SK-N-SH (cell line): ENCODE data around the gene PATE1. TPM values are rescaled to one million over a fixed set of nuclear protein-coding genes. Genes with fewer than 3 reads are reported as not detected.
A peak's percentile ranks its signal among the peaks of the same experiment; 100 is the strongest.

Experiments used
- CTCF ChIA-PET: fragments of 300-600, 350-600 bp; formaldehyde crosslinking; extraction: SDS; loops from one replicate; lab custom pipeline; 2021; lab: Yijun Ruan, JAX
- POLR2A ChIA-PET: fragments of 350-600 bp; sonication (Branson Sonifier 250); formaldehyde crosslinking; extraction: SDS; loops from one replicate; lab custom pipeline; 2020; ENCODE audit warnings: antibody characterized with exemption, inconsistent platforms; lab: Yijun Ruan, JAX
- DNase-seq: peaks from one replicate; pipeline ENCODE4 v3.0.0; 2012
- H2AFZ ChIP-seq: fragments of 200-600 bp; sonication (generic); 2 replicates; pipeline ENCODE4 v1.8.1; 2016; ENCODE audit warnings: antibody characterized with exemption, mild to moderate bottlenecking, low read depth
- H3F3A ChIP-seq: fragments of 200-600 bp; sonication (generic); replicated peaks from 2 replicates; pipeline ENCODE3; 2016; ENCODE audit warnings: antibody characterized with exemption, mild to moderate bottlenecking; ENCODE audit not compliant: insufficient read depth
- H3K27ac ChIP-seq, 2 experiments: fragments of 200-500 bp in 1 of 2; fragments of 200-600 bp in 1 of 2; sonication (Bioruptor generic) in 1 of 2; sonication (generic), shearing (Covaris generic) in 1 of 2; 2 replicates each; pipeline versions ENCODE4 v1.5.1 to v1.6.1; 2014 to 2016; ENCODE audit warnings: low read depth in 2 of 2, inconsistent platforms in 1 of 2, low read length in 1 of 2, mild to moderate bottlenecking in 1 of 2, mixed read lengths in 1 of 2
- H3K27me3 ChIP-seq: fragments of 200-600 bp; sonication (generic), shearing (Covaris generic); 2 replicates; pipeline ENCODE4 v1.6.1; 2016; ENCODE audit warnings: mixed run types; ENCODE audit not compliant: insufficient read depth
- H3K36me3 ChIP-seq, 2 experiments: fragments of 200-500 bp in 1 of 2; fragments of 200-600 bp in 1 of 2; sonication (Bioruptor generic) in 1 of 2; sonication (generic) in 1 of 2; replicated peaks in 1 of 2; 2 replicates each; pipeline versions ENCODE3 to v1.5.1; 2014 to 2016; ENCODE audit warnings: low read length in 1 of 2, mild to moderate bottlenecking in 1 of 2; ENCODE audit not compliant: insufficient read depth in 2 of 2, control insufficient read depth in 1 of 2
- H3K4me1 ChIP-seq, 2 experiments: fragments of 200-500 bp in 1 of 2; fragments of 200-600 bp in 1 of 2; sonication (Bioruptor generic) in 1 of 2; sonication (generic), shearing (Covaris generic) in 1 of 2; 2 replicates each; pipeline versions ENCODE4 v1.5.1 to v1.6.1; 2014 to 2016; ENCODE audit warnings: low read depth in 1 of 2, low read length in 1 of 2, mixed run types in 1 of 2; ENCODE audit not compliant: insufficient read depth in 2 of 2, control insufficient read depth in 1 of 2
- H3K4me2 ChIP-seq: fragments of 200-600 bp; sonication (generic), shearing (Covaris generic); 2 replicates; pipeline ENCODE4 v1.6.1; 2017; ENCODE audit warnings: mixed run types
- H3K4me3 ChIP-seq, 2 experiments: fragments of 200-500 bp in 1 of 2; fragments of 200-600 bp in 1 of 2; sonication (Bioruptor generic) in 1 of 2; sonication (generic), shearing (Covaris generic) in 1 of 2; 2 replicates each; pipeline versions ENCODE4 v1.5.1 to v1.8.1; 2014 to 2016; ENCODE audit warnings: low read depth in 2 of 2, inconsistent platforms in 1 of 2, low read length in 1 of 2, mild to moderate bottlenecking in 1 of 2, mixed read lengths in 1 of 2, moderate library complexity in 1 of 2
- H3K79me2 ChIP-seq: fragments of 200-600 bp; sonication (generic); 2 replicates; pipeline ENCODE4 v1.8.1; 2017; ENCODE audit warnings: mild to moderate bottlenecking; ENCODE audit not compliant: insufficient read depth
- H3K9ac ChIP-seq: fragments of 200-600 bp; sonication (generic); 2 replicates; pipeline ENCODE4 v1.6.1; 2017; ENCODE audit warnings: mixed run types
- H3K9me2 ChIP-seq: fragments of 200-600 bp; sonication (generic); 2 replicates; pipeline ENCODE4 v1.6.1; 2017; ENCODE audit warnings: mixed run types
- H3K9me3 ChIP-seq: fragments of 200-600 bp; sonication (generic); 2 replicates; pipeline ENCODE4 v1.6.1; 2017; ENCODE audit warnings: mixed run types, mild to moderate bottlenecking, moderate library complexity
- H4K20me1 ChIP-seq: fragments of 200-600 bp; sonication (generic); 2 replicates; pipeline ENCODE4 v1.6.1; 2017; ENCODE audit warnings: mild to moderate bottlenecking, mixed run types; ENCODE audit not compliant: insufficient read depth
- CHD2 ChIP-seq: fragments of 150-350 bp; IDR thresholded peaks from 2 replicates; pipeline ENCODE4 v1.6.1; 2018; ENCODE audit warnings: low read length; ENCODE audit not compliant: partially characterized antibody
- ELF1 ChIP-seq: IDR thresholded peaks from 2 replicates; pipeline ENCODE4 v1.4.0; 2012
- EZH2phosphoT487 ChIP-seq: fragments of 200-600 bp; sonication (generic); IDR thresholded peaks from 2 replicates; pipeline ENCODE4 v1.6.1; 2017; ENCODE audit warnings: low read depth, mixed run types, mild to moderate bottlenecking, antibody characterized with exemption, moderate library complexity, borderline replicate concordance
- FOXJ3 ChIP-seq: sonication (generic); formaldehyde crosslinking; IDR thresholded peaks from 2 replicates; pipeline ENCODE4 v1.5.1; 2020; ENCODE audit warnings: mild to moderate bottlenecking, missing genetic modification reagents
- JUND ChIP-seq: IDR thresholded peaks from 2 replicates; pipeline ENCODE4 v1.4.0; 2012
- MEF2A ChIP-seq: IDR thresholded peaks from 2 replicates; pipeline ENCODE4 v1.4.0; 2012; ENCODE audit warnings: low read depth, borderline replicate concordance
- MXI1 ChIP-seq: IDR thresholded peaks from 2 replicates; pipeline ENCODE4 v1.6.1; 2012; ENCODE audit warnings: mild to moderate bottlenecking, low read depth, low read length, improper control_type of control experiment
- NRF1 ChIP-seq: IDR thresholded peaks from 2 replicates; pipeline ENCODE4 v1.6.1; 2012; ENCODE audit warnings: low read depth, mild to moderate bottlenecking, low read length
- POLR2AphosphoS5 ChIP-seq: IDR thresholded peaks from 2 replicates; pipeline ENCODE4 v1.6.1; 2012; ENCODE audit warnings: low read depth, low read length
- RAD21 ChIP-seq: IDR thresholded peaks from 2 replicates; pipeline ENCODE4 v1.6.1; 2012; ENCODE audit warnings: mild to moderate bottlenecking, low read length
- RFX5 ChIP-seq: IDR thresholded peaks from 2 replicates; pipeline ENCODE4 v1.6.1; 2012; ENCODE audit warnings: mild to moderate bottlenecking, improper control_type of control experiment, low read length
- RXRA ChIP-seq: IDR thresholded peaks from 2 replicates; pipeline ENCODE4 v1.4.0; 2012; ENCODE audit warnings: low read depth, mild to moderate bottlenecking, borderline replicate concordance
- SIN3A ChIP-seq: IDR thresholded peaks from 2 replicates; pipeline ENCODE4 v1.6.1; 2012; ENCODE audit warnings: low read depth, mild to moderate bottlenecking, low read length, moderate library complexity, borderline replicate concordance
- TCF12 ChIP-seq: IDR thresholded peaks from 2 replicates; pipeline ENCODE4 v1.4.0; 2012
- YY1 ChIP-seq: IDR thresholded peaks from 2 replicates; pipeline ENCODE4 v1.4.0; 2012; ENCODE audit warnings: low read depth, mild to moderate bottlenecking
- WGBS: methylation state at CpG from one replicate; pipeline ENCODE4 v1.1.6; 2017; ENCODE audit warnings: low lambda C conversion rate; 5-methylcytosine and 5-hydroxymethylcytosine counted together
- polyA plus RNA-seq, 3 experiments: library from polyadenylated mRNA; depleted of rRNA; stranded (reverse); fragments of >200 nt; gene quantifications; 2 replicates each; pipeline ENCODE4 v1.2.3, GENCODE V29; 2012
- TF ChIP-seq, protein P1 (sequence below): IDR thresholded peaks from 2 replicates; pipeline ENCODE4 v1.4.0; 2012; ENCODE audit warnings: low read depth, borderline replicate concordance
- TF ChIP-seq, protein P2 (sequence below): IDR thresholded peaks from 2 replicates; pipeline ENCODE4 v1.6.1; 2012; ENCODE audit warnings: mild to moderate bottlenecking, low read depth, low read length, moderate library complexity
- TF ChIP-seq, protein P3 (sequence below): fragments of 150-350 bp; IDR thresholded peaks from 2 replicates; pipeline ENCODE4 v1.6.1; 2017; ENCODE audit warnings: antibody characterized with exemption, low read length, low read depth, borderline replicate concordance
- TF ChIP-seq, protein P4 (sequence below): fragments of 200-600 bp; sonication (generic); IDR thresholded peaks from 2 replicates; pipeline ENCODE4 v1.6.1; 2017; ENCODE audit warnings: antibody characterized with exemption, mild to moderate bottlenecking, moderate library complexity
- TF ChIP-seq, protein P5 (sequence below): IDR thresholded peaks from 2 replicates; pipeline ENCODE4; 2012
- TF ChIP-seq, protein P6 (sequence below): fragments of 150-350 bp; IDR thresholded peaks from 2 replicates; pipeline ENCODE4 v1.6.1; 2016; ENCODE audit warnings: mild to moderate bottlenecking, low read depth, low read length
- TF ChIP-seq, protein P7 (sequence below): IDR thresholded peaks from 2 replicates; pipeline ENCODE4 v1.4.0; 2012; ENCODE audit warnings: low read depth, borderline replicate concordance

Gene PATE1
- polyA plus RNA-seq, 1 of the 3 experiments (the other 2 are of a cell fraction) = not detected

DNA sequence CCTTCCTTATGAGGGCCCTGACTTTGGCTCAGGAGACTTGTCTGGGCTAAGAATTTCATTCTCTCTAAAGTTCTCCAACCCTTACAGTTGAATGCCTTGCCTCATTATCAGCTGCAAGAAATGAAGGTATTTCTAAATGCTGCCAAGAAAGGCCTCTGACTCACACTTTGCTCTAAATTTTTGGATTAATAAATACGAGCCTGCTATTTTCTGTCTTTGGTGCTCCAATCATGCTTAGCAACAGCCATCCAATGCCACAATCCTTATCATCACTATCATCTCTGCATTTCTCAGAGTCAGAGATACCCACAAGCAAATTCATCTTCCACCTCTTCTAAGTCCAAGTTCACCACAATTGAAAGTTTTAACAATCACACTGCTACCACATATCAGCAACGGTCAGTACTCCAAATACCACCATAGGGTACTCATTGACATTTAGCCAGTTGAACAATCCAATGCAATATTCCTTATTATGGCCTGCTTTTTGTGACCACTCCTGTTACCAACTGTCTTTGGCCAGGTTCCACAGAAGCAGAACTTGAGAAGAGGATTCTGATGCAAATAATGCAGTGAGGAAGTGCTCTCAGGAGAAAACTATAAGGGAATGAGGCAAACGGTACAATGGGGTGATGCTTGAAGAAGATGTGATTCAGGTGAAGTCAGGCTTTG, 26.9 kb downstream of the PATE1 start:
- Histone ChIP-seq H3K36me3 (no peaks in the 10 kb centered on the region), H3K79me2 (no peaks in the 10 kb centered on the region), H3F3A (peaks cover 22% of the 10 kb centered on the region), H3K4me2 (peak overlapping the region; percentile 52), H3K9me3 (no peaks in the 10 kb centered on the region), H4K20me1 (no peaks in the 10 kb centered on the region), H3K9me2 (no peaks in the 10 kb centered on the region), H3K9ac (peak overlapping the region; percentile 29; the same call in 1 of the 2 replicates), H3K27ac (peak overlapping the region in 1 of 2 experiments; percentile 68; a peak in 3 of 4 replicates), H3K27me3 (no peaks in the 10 kb centered on the region), H3K4me3 (no peak overlapping the region), H3K4me1 (peaks cover 0 to 29% of the 10 kb centered on the region in 2 experiments; a peak in 2 of 4 replicates), H2AFZ (peak overlapping the region; percentile 18; the same call in 1 of the 2 replicates)
- 0% methylated on average over 3 of the region's 3 CpGs for WGBS
- ChIA-PET POLR2A (no interaction called here), CTCF (no interaction called here)
- DNase-seq = no peak
- no peak for TF ChIP-seq MEF2A
- TF ChIP-seq ELF1 = no peak
- TF ChIP-seq, protein P1, sequence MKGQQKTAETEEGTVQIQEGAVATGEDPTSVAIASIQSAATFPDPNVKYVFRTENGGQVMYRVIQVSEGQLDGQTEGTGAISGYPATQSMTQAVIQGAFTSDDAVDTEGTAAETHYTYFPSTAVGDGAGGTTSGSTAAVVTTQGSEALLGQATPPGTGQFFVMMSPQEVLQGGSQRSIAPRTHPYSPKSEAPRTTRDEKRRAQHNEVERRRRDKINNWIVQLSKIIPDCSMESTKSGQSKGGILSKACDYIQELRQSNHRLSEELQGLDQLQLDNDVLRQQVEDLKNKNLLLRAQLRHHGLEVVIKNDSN = no peak
- TF ChIP-seq POLR2AphosphoS5 = peak; percentile 33; the same call in 1 of the 2 replicates
- no peak for TF ChIP-seq RXRA
- TF ChIP-seq CHD2 = no peak
- no peak for TF ChIP-seq EZH2phosphoT487
- peak; percentile 59 for TF ChIP-seq JUND
- TF ChIP-seq TCF12 = peak; percentile 62
- TF ChIP-seq NRF1 = no peak
- TF ChIP-seq, protein P2, sequence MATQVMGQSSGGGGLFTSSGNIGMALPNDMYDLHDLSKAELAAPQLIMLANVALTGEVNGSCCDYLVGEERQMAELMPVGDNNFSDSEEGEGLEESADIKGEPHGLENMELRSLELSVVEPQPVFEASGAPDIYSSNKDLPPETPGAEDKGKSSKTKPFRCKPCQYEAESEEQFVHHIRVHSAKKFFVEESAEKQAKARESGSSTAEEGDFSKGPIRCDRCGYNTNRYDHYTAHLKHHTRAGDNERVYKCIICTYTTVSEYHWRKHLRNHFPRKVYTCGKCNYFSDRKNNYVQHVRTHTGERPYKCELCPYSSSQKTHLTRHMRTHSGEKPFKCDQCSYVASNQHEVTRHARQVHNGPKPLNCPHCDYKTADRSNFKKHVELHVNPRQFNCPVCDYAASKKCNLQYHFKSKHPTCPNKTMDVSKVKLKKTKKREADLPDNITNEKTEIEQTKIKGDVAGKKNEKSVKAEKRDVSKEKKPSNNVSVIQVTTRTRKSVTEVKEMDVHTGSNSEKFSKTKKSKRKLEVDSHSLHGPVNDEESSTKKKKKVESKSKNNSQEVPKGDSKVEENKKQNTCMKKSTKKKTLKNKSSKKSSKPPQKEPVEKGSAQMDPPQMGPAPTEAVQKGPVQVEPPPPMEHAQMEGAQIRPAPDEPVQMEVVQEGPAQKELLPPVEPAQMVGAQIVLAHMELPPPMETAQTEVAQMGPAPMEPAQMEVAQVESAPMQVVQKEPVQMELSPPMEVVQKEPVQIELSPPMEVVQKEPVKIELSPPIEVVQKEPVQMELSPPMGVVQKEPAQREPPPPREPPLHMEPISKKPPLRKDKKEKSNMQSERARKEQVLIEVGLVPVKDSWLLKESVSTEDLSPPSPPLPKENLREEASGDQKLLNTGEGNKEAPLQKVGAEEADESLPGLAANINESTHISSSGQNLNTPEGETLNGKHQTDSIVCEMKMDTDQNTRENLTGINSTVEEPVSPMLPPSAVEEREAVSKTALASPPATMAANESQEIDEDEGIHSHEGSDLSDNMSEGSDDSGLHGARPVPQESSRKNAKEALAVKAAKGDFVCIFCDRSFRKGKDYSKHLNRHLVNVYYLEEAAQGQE = no peak
- TF ChIP-seq, protein P3, sequence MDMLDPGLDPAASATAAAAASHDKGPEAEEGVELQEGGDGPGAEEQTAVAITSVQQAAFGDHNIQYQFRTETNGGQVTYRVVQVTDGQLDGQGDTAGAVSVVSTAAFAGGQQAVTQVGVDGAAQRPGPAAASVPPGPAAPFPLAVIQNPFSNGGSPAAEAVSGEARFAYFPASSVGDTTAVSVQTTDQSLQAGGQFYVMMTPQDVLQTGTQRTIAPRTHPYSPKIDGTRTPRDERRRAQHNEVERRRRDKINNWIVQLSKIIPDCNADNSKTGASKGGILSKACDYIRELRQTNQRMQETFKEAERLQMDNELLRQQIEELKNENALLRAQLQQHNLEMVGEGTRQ = no peak
- TF ChIP-seq RAD21 = no peak
- TF ChIP-seq, protein P4, sequence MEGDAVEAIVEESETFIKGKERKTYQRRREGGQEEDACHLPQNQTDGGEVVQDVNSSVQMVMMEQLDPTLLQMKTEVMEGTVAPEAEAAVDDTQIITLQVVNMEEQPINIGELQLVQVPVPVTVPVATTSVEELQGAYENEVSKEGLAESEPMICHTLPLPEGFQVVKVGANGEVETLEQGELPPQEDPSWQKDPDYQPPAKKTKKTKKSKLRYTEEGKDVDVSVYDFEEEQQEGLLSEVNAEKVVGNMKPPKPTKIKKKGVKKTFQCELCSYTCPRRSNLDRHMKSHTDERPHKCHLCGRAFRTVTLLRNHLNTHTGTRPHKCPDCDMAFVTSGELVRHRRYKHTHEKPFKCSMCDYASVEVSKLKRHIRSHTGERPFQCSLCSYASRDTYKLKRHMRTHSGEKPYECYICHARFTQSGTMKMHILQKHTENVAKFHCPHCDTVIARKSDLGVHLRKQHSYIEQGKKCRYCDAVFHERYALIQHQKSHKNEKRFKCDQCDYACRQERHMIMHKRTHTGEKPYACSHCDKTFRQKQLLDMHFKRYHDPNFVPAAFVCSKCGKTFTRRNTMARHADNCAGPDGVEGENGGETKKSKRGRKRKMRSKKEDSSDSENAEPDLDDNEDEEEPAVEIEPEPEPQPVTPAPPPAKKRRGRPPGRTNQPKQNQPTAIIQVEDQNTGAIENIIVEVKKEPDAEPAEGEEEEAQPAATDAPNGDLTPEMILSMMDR = no peak
- TF ChIP-seq MXI1 = no peak
- TF ChIP-seq FOXJ3 (CRISPR knock-in tag) = no peak
- TF ChIP-seq, protein P5, sequence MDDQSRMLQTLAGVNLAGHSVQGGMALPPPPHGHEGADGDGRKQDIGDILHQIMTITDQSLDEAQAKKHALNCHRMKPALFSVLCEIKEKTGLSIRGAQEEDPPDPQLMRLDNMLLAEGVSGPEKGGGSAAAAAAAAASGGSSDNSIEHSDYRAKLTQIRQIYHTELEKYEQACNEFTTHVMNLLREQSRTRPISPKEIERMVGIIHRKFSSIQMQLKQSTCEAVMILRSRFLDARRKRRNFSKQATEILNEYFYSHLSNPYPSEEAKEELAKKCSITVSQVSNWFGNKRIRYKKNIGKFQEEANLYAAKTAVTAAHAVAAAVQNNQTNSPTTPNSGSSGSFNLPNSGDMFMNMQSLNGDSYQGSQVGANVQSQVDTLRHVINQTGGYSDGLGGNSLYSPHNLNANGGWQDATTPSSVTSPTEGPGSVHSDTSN = peak; percentile 76
- no peak for TF ChIP-seq SIN3A
- no peak for TF ChIP-seq RFX5
- no peak for TF ChIP-seq YY1
- TF ChIP-seq, protein P6, sequence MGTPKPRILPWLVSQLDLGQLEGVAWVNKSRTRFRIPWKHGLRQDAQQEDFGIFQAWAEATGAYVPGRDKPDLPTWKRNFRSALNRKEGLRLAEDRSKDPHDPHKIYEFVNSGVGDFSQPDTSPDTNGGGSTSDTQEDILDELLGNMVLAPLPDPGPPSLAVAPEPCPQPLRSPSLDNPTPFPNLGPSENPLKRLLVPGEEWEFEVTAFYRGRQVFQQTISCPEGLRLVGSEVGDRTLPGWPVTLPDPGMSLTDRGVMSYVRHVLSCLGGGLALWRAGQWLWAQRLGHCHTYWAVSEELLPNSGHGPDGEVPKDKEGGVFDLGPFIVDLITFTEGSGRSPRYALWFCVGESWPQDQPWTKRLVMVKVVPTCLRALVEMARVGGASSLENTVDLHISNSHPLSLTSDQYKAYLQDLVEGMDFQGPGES = no peak
- TF ChIP-seq, protein P7, sequence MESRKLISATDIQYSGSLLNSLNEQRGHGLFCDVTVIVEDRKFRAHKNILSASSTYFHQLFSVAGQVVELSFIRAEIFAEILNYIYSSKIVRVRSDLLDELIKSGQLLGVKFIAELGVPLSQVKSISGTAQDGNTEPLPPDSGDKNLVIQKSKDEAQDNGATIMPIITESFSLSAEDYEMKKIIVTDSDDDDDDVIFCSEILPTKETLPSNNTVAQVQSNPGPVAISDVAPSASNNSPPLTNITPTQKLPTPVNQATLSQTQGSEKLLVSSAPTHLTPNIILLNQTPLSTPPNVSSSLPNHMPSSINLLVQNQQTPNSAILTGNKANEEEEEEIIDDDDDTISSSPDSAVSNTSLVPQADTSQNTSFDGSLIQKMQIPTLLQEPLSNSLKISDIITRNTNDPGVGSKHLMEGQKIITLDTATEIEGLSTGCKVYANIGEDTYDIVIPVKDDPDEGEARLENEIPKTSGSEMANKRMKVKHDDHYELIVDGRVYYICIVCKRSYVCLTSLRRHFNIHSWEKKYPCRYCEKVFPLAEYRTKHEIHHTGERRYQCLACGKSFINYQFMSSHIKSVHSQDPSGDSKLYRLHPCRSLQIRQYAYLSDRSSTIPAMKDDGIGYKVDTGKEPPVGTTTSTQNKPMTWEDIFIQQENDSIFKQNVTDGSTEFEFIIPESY = no peak
